Mucosa of stomach (tissue), 1 donor: Measurements from ENCODE around the gene SLFN5.
"Not testable (repeated sequence)": the region's sequence is repeated elsewhere in the genome, so short reads cannot be mapped to it uniquely, and the experiment has no call there.

ENCODE experiments used
- H3K27me3 ChIP-seq: one replicate; pipeline ENCODE4 v1.7.0; 2013; ENCODE audit warnings: mild to moderate bottlenecking, low read length; ENCODE audit not compliant: control insufficient read depth, insufficient read depth
- H3K36me3 ChIP-seq: one replicate; pipeline ENCODE4 v1.7.0; 2013; ENCODE audit warnings: low read length; ENCODE audit not compliant: control insufficient read depth, insufficient read depth
- H3K4me1 ChIP-seq: one replicate; pipeline ENCODE4 v1.7.0; 2013; ENCODE audit warnings: mild to moderate bottlenecking, low read length; ENCODE audit not compliant: control insufficient read depth, insufficient read depth
- H3K4me3 ChIP-seq: one replicate; pipeline ENCODE4 v1.7.0; 2013; ENCODE audit warnings: low read length
- H3K9ac ChIP-seq: one replicate; pipeline ENCODE4 v1.7.0; 2013; ENCODE audit warnings: mild to moderate bottlenecking, low read length, moderate library complexity
- H3K9me3 ChIP-seq: one replicate; pipeline ENCODE4 v1.7.0; 2013; ENCODE audit warnings: mild to moderate bottlenecking, low read length, moderate library complexity; ENCODE audit not compliant: control insufficient read depth
- donor health status: Pancreatic carcinoma.

The SLFN5 gene

GRCh38 chr17:35274167-35275066 is 31.5 kb downstream of the SLFN5 start:
- not testable (repeated sequence) for H3K4me3 ChIP-seq, H3K9ac ChIP-seq, H3K9me3 ChIP-seq, H3K36me3 ChIP-seq, H3K27me3 ChIP-seq, H3K4me1 ChIP-seq

GRCh38 chr17:35278454-35278853 is 35.6 kb downstream of the SLFN5 start:
- not testable (repeated sequence) for H3K27me3 ChIP-seq, H3K9ac ChIP-seq, H3K9me3 ChIP-seq, H3K36me3 ChIP-seq, H3K4me1 ChIP-seq, H3K4me3 ChIP-seq

GRCh38 chr17:35278876-35279275 is 36.0 kb downstream of the SLFN5 start:
- not testable (repeated sequence) for H3K9ac ChIP-seq, H3K36me3 ChIP-seq, H3K9me3 ChIP-seq, H3K27me3 ChIP-seq, H3K4me1 ChIP-seq, H3K4me3 ChIP-seq

GRCh38 chr17:35283767-35284166 is 40.9 kb downstream of the SLFN5 start:
- Histone ChIP-seq H3K4me3 (no peak overlapping the region), H3K27me3 (no peaks in the 10 kb centered on the region), H3K9me3 (no peaks in the 10 kb centered on the region), H3K9ac (no peak overlapping the region), H3K36me3 (no peaks in the 10 kb centered on the region), H3K4me1 (no peaks in the 10 kb centered on the region)

GRCh38 chr17:35284955-35285354 is 42.1 kb downstream of the SLFN5 start:
- H3K9me3 ChIP-seq, result no peaks in the 10 kb centered on the region

GRCh38 chr17:35286120-35286781 is 43.4 kb downstream of the SLFN5 start:
- no peak overlapping the region for H3K4me3 ChIP-seq
- no peaks in the 10 kb centered on the region for H3K36me3 ChIP-seq
- no peaks in the 10 kb centered on the region for H3K4me1 ChIP-seq
- H3K27me3 ChIP-seq, result no peaks in the 10 kb centered on the region
- no peak overlapping the region for H3K9ac ChIP-seq
- no peaks in the 10 kb centered on the region for H3K9me3 ChIP-seq

More at GRCh38 chr17:35284955-35285354, 42.1 kb downstream of the SLFN5 start:
- H3K9ac ChIP-seq, result no peak overlapping the region
- no peaks in the 10 kb centered on the region for H3K4me1 ChIP-seq
- H3K36me3 ChIP-seq, result no peaks in the 10 kb centered on the region
- H3K4me3 ChIP-seq, result no peak overlapping the region
- H3K27me3 ChIP-seq, result no peaks in the 10 kb centered on the region

- H3K9me3 ChIP-seq, result no peaks in the 10 kb centered on the region
- H3K9ac ChIP-seq, result no peak overlapping the region
- H3K36me3 ChIP-seq, result no peaks in the 10 kb centered on the region
- H3K4me3 ChIP-seq, result no peak overlapping the region
- H3K27me3 ChIP-seq, result no peaks in the 10 kb centered on the region
- no peaks in the 10 kb centered on the region for H3K4me1 ChIP-seq
Measured at GRCh38 chr17:35287286-35287811, 44.5 kb downstream of the SLFN5 start.

- H3K4me3 ChIP-seq, result no peak overlapping the region
- H3K27me3 ChIP-seq, result no peaks in the 10 kb centered on the region
- no peaks in the 10 kb centered on the region for H3K9me3 ChIP-seq
Measured at GRCh38 chr17:35289222-35289621, 46.4 kb downstream of the SLFN5 start.

GRCh38 chr17:35291802-35292201 is 48.9 kb downstream of the SLFN5 start:
- no peak overlapping the region for H3K4me3 ChIP-seq
- H3K9ac ChIP-seq, result no peak overlapping the region
- no peaks in the 10 kb centered on the region for H3K27me3 ChIP-seq
- H3K36me3 ChIP-seq, result no peaks in the 10 kb centered on the region
- no peaks in the 10 kb centered on the region for H3K9me3 ChIP-seq
- no peaks in the 10 kb centered on the region for H3K4me1 ChIP-seq

More at GRCh38 chr17:35289222-35289621, 46.4 kb downstream of the SLFN5 start:
- Histone ChIP-seq H3K9ac (no peak overlapping the region), H3K4me1 (no peaks in the 10 kb centered on the region), H3K36me3 (no peaks in the 10 kb centered on the region)

GRCh38 chr17:35293151-35293847 is 50.4 kb downstream of the SLFN5 start:
- H3K4me3 ChIP-seq, result no peak overlapping the region
- no peaks in the 10 kb centered on the region for H3K36me3 ChIP-seq

GRCh38 chr17:35294756-35295155 is 51.9 kb downstream of the SLFN5 start:
- Histone ChIP-seq H3K27me3 (no peaks in the 10 kb centered on the region), H3K9me3 (no peaks in the 10 kb centered on the region), H3K9ac (no peak overlapping the region), H3K4me3 (no peak overlapping the region), H3K4me1 (peaks cover 4% of the 10 kb centered on the region), H3K36me3 (no peaks in the 10 kb centered on the region)

More at GRCh38 chr17:35293151-35293847, 50.4 kb downstream of the SLFN5 start:
- H3K4me1 ChIP-seq, result no peaks in the 10 kb centered on the region
- no peaks in the 10 kb centered on the region for H3K27me3 ChIP-seq
- no peak overlapping the region for H3K9ac ChIP-seq
- no peaks in the 10 kb centered on the region for H3K9me3 ChIP-seq

GRCh38 chr17:35295686-35296085 is 52.8 kb downstream of the SLFN5 start:
- H3K9ac ChIP-seq, result no peak overlapping the region
- peaks cover 4% of the 10 kb centered on the region for H3K4me1 ChIP-seq
- no peak overlapping the region for H3K4me3 ChIP-seq
- no peaks in the 10 kb centered on the region for H3K9me3 ChIP-seq
- H3K36me3 ChIP-seq, result no peaks in the 10 kb centered on the region
- no peaks in the 10 kb centered on the region for H3K27me3 ChIP-seq
